H9 (cell line): Measurements from ENCODE around the gene PRTN3. TPM values are rescaled to one million over a fixed set of nuclear protein-coding genes. Genes with fewer than 3 reads are reported as not detected.

Experiments
- DNase-seq: peaks from one replicate; pipeline ENCODE4 v3.0.0-alpha.2; 2017
- H2AFZ ChIP-seq: one replicate; pipeline ENCODE4 v1.6.1; 2013; ENCODE audit warnings: mild to moderate bottlenecking, low read length, control low read depth, moderate library complexity
- H2AK5ac ChIP-seq: 2 replicates; pipeline ENCODE4 v1.6.1; 2013; ENCODE audit warnings: low read length, control low read depth, mixed read lengths; ENCODE audit not compliant: insufficient read length
- H2BK120ac ChIP-seq: one replicate; pipeline ENCODE4 v1.6.1; 2013; ENCODE audit warnings: low read depth, mild to moderate bottlenecking, low read length, control low read depth, inconsistent platforms; ENCODE audit not compliant: poor library complexity, severe bottlenecking
- H2BK12ac ChIP-seq: 2 replicates; pipeline ENCODE4 v1.6.1; 2013; ENCODE audit warnings: low read length, control low read depth, mixed read lengths, low read depth; ENCODE audit not compliant: insufficient read length
- H2BK15ac ChIP-seq: 2 replicates; pipeline ENCODE4 v1.6.1; 2013; ENCODE audit warnings: low read depth, low read length, control low read depth
- H2BK20ac ChIP-seq: one replicate; pipeline ENCODE4 v1.6.1; 2013; ENCODE audit warnings: low read depth, mild to moderate bottlenecking, low read length, control low read depth, inconsistent platforms; ENCODE audit not compliant: poor library complexity, severe bottlenecking
- H2BK5ac ChIP-seq: 2 replicates; pipeline ENCODE4 v1.6.1; 2013; ENCODE audit warnings: low read length, control low read depth, mixed read lengths; ENCODE audit not compliant: insufficient read length
- H3K14ac ChIP-seq: 2 replicates; pipeline ENCODE4 v1.6.1; 2013; ENCODE audit warnings: low read length, control low read depth; ENCODE audit not compliant: insufficient read depth
- H3K18ac ChIP-seq: 2 replicates; pipeline ENCODE4 v1.6.1; 2013; ENCODE audit warnings: low read depth, mild to moderate bottlenecking, mixed read lengths, low read length, control low read depth; ENCODE audit not compliant: insufficient read length
- H3K23ac ChIP-seq: 2 replicates; pipeline ENCODE4 v1.6.1; 2013; ENCODE audit warnings: low read length, control low read depth, mixed read lengths, low read depth; ENCODE audit not compliant: insufficient read length
- H3K23me2 ChIP-seq: 2 replicates; pipeline ENCODE4 v1.6.1; 2013; ENCODE audit warnings: low read depth, mild to moderate bottlenecking, mixed read lengths, low read length, control low read depth; ENCODE audit not compliant: insufficient read length, poor library complexity, severe bottlenecking
- H3K27ac ChIP-seq: 2 replicates; pipeline ENCODE4 v1.5.1; 2013; ENCODE audit warnings: low read length, control low read depth, mixed read lengths, low read depth; ENCODE audit not compliant: insufficient read length
- H3K27me3 ChIP-seq: 2 replicates; pipeline ENCODE4 v1.6.1; 2013; ENCODE audit warnings: low read length, control low read depth, inconsistent platforms; ENCODE audit not compliant: insufficient read depth
- H3K4ac ChIP-seq: 2 replicates; pipeline ENCODE4 v1.6.1; 2013; ENCODE audit warnings: low read depth, mild to moderate bottlenecking, control low read depth, inconsistent platforms, low read length, moderate library complexity
- H3K4me1 ChIP-seq: 2 replicates; pipeline ENCODE4 v1.6.1; 2013; ENCODE audit warnings: low read length, control low read depth, inconsistent platforms; ENCODE audit not compliant: insufficient read depth
- H3K4me2 ChIP-seq: 2 replicates; pipeline ENCODE4 v1.6.1; 2013; ENCODE audit warnings: low read length, control low read depth, mixed read lengths; ENCODE audit not compliant: insufficient read length, insufficient read depth
- H3K56ac ChIP-seq: 2 replicates; pipeline ENCODE4 v1.6.1; 2013; ENCODE audit warnings: low read depth, mild to moderate bottlenecking, mixed read lengths, low read length, control low read depth; ENCODE audit not compliant: insufficient read length
- H3K79me1 ChIP-seq: 2 replicates; pipeline ENCODE4 v1.6.1; 2013; ENCODE audit warnings: low read depth, mild to moderate bottlenecking, moderate library complexity, low read length, control low read depth, inconsistent platforms; ENCODE audit not compliant: insufficient read depth, poor library complexity, severe bottlenecking
- H3K79me2 ChIP-seq: 2 replicates; pipeline ENCODE4 v1.6.1; 2013; ENCODE audit warnings: low read length, control low read depth, inconsistent platforms; ENCODE audit not compliant: insufficient read depth
- H3K9ac ChIP-seq: 2 replicates; pipeline ENCODE4 v1.6.1; 2013; ENCODE audit warnings: low read length, control low read depth, mixed read lengths; ENCODE audit not compliant: insufficient read length; ENCODE audit errors: extremely low read depth
- H3K9me3 ChIP-seq: one replicate; pipeline ENCODE4 v1.6.1; 2013; ENCODE audit warnings: low read depth, low read length, inconsistent platforms; ENCODE audit not compliant: control insufficient read depth
- H3T11ph ChIP-seq: one replicate; pipeline ENCODE4 v1.6.1; 2013; ENCODE audit warnings: mild to moderate bottlenecking, low read length, control low read depth, inconsistent platforms
- H4K20me1 ChIP-seq: one replicate; pipeline ENCODE4 v1.6.1; 2013; ENCODE audit not compliant: control insufficient read depth, insufficient read length, insufficient read depth
- H4K5ac ChIP-seq: 2 replicates; pipeline ENCODE4 v1.6.1; 2013; ENCODE audit warnings: low read depth, mild to moderate bottlenecking, mixed read lengths, low read length, control low read depth; ENCODE audit not compliant: insufficient read length
- H4K8ac ChIP-seq: replicated peaks from 2 replicates; pipeline ENCODE4 v1.6.1; 2013; ENCODE audit warnings: low read length, control low read depth, mixed read lengths, low read depth; ENCODE audit not compliant: insufficient read length
- H4K91ac ChIP-seq: 2 replicates; pipeline ENCODE4 v1.6.1; 2013; ENCODE audit warnings: low read depth, mild to moderate bottlenecking, moderate library complexity, mixed read lengths, low read length, control low read depth; ENCODE audit not compliant: insufficient read length
- H3K27ac Mint-ChIP-seq, 3 experiments: 2 replicates in 2 of 3; 3 replicates in 1 of 3; pipeline ENCODE4 v1.8.0; 2020 to 2021; ENCODE audit warnings: mixed read lengths in 3 of 3, mild to moderate bottlenecking in 1 of 3, moderate library complexity in 1 of 3
- H3K27me3 Mint-ChIP-seq: 2 replicates; pipeline ENCODE4 v1.8.0; 2021; ENCODE audit warnings: low read depth, mild to moderate bottlenecking, moderate library complexity, mixed read lengths
- H3K36me3 Mint-ChIP-seq, 3 experiments: 2 replicates in 2 of 3; 3 replicates in 1 of 3; pipeline ENCODE4 v1.8.0; 2020 to 2021; ENCODE audit warnings: low read depth in 3 of 3, mixed read lengths in 3 of 3; ENCODE audit not compliant: insufficient read depth in 1 of 3
- H3K4me1 Mint-ChIP-seq, 2 experiments: 2 replicates each; pipeline ENCODE4 v1.8.0; 2020; ENCODE audit warnings: mixed read lengths in 2 of 2
- H3K4me3 Mint-ChIP-seq, 2 experiments: 2 replicates in 1 of 2; 3 replicates in 1 of 2; pipeline ENCODE4 v1.8.0; 2020 to 2021; ENCODE audit warnings: mild to moderate bottlenecking in 2 of 2, mixed read lengths in 2 of 2, moderate library complexity in 1 of 2
- H3K9me3 Mint-ChIP-seq, 2 experiments: 2 replicates in 1 of 2; 3 replicates in 1 of 2; pipeline ENCODE4 v1.8.0; 2020; ENCODE audit warnings: mild to moderate bottlenecking in 2 of 2, mixed read lengths in 2 of 2, moderate library complexity in 1 of 2
- CTCF ChIP-seq: fragments of 200-600 bp; sonication (generic); conservative IDR thresholded peaks from 3 replicates; pipeline ENCODE4 v1.8.0; 2021; ENCODE audit warnings: antibody characterized with exemption, mild to moderate bottlenecking
- WGBS: extraction: QIAGEN DNeasy Blood & Tissue Kit; methylation state at CpG from one replicate; pipeline ENCODE4 v1.1.7; 2013; ENCODE audit warnings: missing lambda C conversion rate, low lambda C conversion rate, mixed read lengths; ENCODE audit not compliant: insufficient read length; ENCODE audit errors: extremely low coverage; 5-methylcytosine and 5-hydroxymethylcytosine counted together
- total RNA-seq: library from RNA; stranded (reverse); gene quantifications from 2 replicates; pipeline ENCODE4 v1.2.1, GENCODE V29; 2021

PRTN3 gene
- total RNA-seq, 1 experiment from 2014 or later: 0.31 TPM

- no peak overlapping the region for H3K27ac Mint-ChIP-seq
- peak overlapping the region in 1 of 2 experiments; percentile 53; a peak in 2 of 5 replicates for H3K4me3 Mint-ChIP-seq
- WGBS: no CpG with 5 or more reads among the region's 30 CpGs
- Histone ChIP-seq H2BK120ac (no peak overlapping the region), H4K5ac (no peak overlapping the region), H3K79me1 (no peaks in the 10 kb centered on the region), H4K8ac (no peak overlapping the region), H3K18ac (no peak overlapping the region), H3K4me2 (no peak overlapping the region), H3K4me1 (no peaks in the 10 kb centered on the region), H2AFZ (no peak overlapping the region), H3K79me2 (no peaks in the 10 kb centered on the region; the same call in 1 of the 2 replicates), H3T11ph (no peak overlapping the region), H3K14ac (no peak overlapping the region), H2BK12ac (no peak overlapping the region), H3K9ac (no peak overlapping the region), H2BK5ac (no peak overlapping the region), H3K4ac (no peak overlapping the region), H3K27me3 (no peaks in the 10 kb centered on the region), H2BK20ac (no peak overlapping the region), H3K9me3 (no peaks in the 10 kb centered on the region), H3K56ac (no peak overlapping the region), H4K20me1 (peaks cover 2% of the 10 kb centered on the region), H3K27ac (no peak overlapping the region), H4K91ac (no peak overlapping the region), H2AK5ac (no peak overlapping the region), H3K23me2 (peaks cover 4% of the 10 kb centered on the region), H3K23ac (no peak overlapping the region), H2BK15ac (no peak overlapping the region)
- no peak for TF ChIP-seq CTCF
- DNase-seq: no peak
- peaks cover 4% of the 10 kb centered on the region; the same call in 1 of the 2 replicates for H3K27me3 Mint-ChIP-seq
- no peaks in the 10 kb centered on the region; a peak in 1 of 5 replicates for H3K9me3 Mint-ChIP-seq
- peaks cover 3 to 4% of the 10 kb centered on the region in 2 experiments; a peak in 2 of 4 replicates for H3K4me1 Mint-ChIP-seq
- H3K36me3 Mint-ChIP-seq: peaks cover 0 to 37% (median 28%) of the 10 kb centered on the region in 3 experiments; a peak in 6 of 7 replicates
Measured at GRCh38 chr19:888581-889385, 48.0 kb downstream of the PRTN3 start.
